ENCODE results near the gene PRAMEF12.

DNA sequence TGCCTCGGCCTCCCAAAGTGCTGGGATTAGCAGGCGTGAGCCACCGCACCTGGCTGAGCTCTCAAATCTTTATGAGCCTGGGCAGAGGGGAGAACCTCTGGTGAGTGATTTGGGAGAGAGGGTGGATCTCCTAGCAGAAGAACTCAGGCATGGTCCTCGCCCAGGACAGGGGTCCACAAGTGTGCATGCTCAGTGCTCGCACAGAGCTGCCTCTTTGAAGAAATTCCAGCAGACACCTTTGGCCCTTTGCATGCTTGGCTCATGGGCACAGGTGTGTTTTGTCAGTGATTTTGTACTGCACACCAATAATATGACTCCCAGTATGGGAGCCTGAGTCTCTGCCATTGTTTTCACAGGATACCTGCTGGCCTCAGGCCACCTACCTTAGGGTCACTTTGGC, 11.8 kb upstream of the PRAMEF12 start:
- TF ChIP-seq EZH2 (IDR thresholded peaks at IDR 0.05; ENCODE audit: borderline replicate concordance, low read length) (no peak), CTCF (conservative IDR thresholded peaks at IDR 0.05 in 1 of 2, IDR thresholded peaks at IDR 0.05 in 1 of 2; ENCODE audit: extremely low read depth in 1 of 2, insufficient read depth in 1 of 2, low read depth in 1 of 2, low read length in 2 of 2) (no peak)

Measured in mammary epithelial cell (primary cell).